NCI-H774 (cell line): ENCODE data around the gene TMEM200A.

Experiments
- DNase-seq: peaks from one replicate; lab custom pipeline; 2025; lab: John Stamatoyannopoulos, UW

The TMEM200A gene

GRCh38 chr6:130377915-130378314 is 12.1 kb downstream of the TMEM200A start:
- DNase-seq, result no peak

DNA sequence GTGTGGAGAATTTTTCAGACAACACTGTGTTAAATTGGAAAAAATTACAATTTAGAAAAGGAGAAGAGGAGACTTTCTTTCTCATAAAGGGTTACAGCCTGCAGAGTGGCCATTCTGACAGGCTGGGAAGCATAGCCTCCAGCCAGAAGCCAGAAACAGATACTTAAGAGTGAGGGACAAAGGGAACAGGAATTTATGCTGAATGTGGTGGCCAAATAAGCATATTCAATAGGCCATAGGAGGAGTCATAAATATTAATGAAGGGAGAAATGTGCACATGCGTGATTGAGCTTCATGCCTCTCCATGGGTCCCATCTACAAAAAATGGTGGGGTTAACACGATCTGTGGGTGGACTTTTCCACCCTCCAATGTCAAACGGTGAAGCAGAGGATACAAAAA is 13.4 kb downstream of the TMEM200A start:
- no peak for DNase-seq

DNA sequence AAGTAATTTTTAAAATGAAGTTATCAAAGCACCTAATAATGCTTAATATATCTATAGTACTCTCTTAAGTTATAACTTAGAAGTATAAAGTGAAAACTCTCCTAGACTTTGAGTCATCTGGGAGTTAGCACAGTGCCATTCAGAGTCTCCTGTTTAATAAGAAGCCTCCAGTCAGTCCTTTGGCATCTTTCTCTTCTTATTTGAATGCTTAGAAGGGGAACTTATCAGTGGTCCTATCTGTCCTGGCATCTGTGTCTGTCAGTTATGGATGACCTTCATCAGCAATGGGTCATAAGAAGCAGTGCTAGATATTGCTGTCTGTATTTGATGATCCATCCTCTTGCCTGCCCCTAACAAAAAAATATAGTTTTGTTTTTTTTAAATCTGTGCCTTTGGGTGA is 15.2 kb downstream of the TMEM200A start:
- DNase-seq, result no peak

GRCh38 chr6:130381459-130382380 is 15.9 kb downstream of the TMEM200A start:
- no peak for DNase-seq

- no peak for DNase-seq
Observed at GRCh38 chr6:130382872-130383490, 17.2 kb downstream of the TMEM200A start.

DNA sequence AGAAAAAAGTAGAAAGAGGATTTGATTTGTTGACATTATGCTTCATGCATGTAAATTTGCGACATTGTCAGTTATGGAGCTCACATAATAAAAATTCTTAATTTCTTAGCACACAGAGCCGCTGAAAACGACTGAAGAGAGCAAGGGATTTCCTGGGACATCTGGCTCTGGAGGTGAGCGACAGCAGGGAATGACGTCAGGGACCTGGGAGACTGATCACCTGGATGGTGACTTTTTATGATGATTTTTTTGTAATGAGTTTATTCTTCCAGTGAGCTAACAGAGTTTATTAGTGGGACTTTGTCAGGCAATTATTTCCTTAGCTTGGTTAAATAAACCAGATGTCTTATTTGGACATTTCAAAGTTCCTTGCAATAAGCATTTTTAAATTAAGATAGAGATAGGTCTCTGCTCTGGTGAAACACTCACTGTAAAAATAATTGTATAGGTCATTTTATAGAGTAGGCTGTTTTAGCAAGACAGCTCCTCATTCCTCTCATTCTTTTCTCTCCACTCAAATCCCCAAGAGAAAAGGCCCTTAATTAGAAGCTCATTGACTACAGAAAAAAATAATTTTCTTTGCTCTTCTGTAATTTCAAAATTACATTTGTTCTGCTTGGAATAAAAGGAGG is 19.4 kb downstream of the TMEM200A start:
- DNase-seq, result peak; percentile 67

DNA sequence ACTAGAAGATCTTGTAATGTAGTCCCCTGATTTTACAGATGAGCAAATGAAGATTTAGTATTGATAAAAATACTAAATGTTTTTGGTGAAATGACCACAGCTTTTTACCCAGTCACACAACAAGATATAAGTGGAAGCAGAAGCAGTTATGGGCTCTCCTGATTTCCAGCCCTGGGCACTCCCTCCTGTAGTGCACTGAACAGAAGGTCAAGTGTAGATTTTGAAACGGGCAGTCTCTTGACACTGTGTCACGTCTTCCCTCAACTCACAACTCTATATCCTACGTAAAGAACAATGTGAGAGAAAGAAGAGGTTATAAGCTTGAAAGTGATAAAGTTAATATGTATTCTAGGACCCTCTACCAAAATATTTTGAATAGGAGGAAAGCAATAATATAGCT is 23.3 kb downstream of the TMEM200A start:
- DNase-seq, result no peak

- no peak for DNase-seq
Observed at GRCh38 chr6:130390890-130391289, 25.1 kb downstream of the TMEM200A start.

DNA sequence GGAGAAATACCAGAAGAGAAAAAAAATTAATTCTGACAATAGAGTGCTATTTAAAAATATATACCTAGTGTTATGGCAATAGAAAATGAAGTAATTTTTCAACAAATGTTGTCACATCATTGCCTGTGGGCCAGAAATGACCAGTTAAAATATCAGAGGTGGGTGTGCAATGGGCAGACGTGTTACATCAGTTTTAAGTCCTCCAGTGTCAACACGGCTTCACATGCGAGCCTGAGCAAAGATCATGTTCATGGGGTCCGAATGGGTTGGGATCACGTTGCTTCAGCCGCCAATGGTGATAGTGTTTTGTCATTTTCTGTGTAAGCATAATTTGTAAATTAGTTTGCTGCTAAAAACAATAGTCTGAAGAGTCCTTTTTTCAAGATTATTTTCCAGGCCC is 27.5 kb downstream of the TMEM200A start:
- DNase-seq, result no peak

DNA sequence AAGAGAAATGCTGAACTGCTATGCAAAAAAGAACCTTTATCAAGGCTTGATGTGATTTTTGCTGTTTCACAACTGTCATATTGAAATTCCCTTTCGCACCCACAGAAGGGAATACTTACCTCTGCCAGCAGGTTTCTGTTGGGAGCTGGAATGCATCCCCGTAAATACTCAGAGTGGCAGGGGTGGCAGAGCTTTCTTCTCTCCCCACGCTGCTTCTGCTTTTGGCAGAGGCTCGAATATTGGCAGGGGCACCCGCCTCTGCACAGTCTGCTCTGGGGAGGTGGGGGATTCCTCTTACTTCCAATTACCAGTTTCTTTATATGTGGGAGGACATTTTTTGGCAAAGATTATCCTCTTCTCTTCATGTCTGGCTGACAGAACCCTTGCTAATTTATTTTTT is 28.4 kb downstream of the TMEM200A start:
- DNase-seq, result no peak

DNA sequence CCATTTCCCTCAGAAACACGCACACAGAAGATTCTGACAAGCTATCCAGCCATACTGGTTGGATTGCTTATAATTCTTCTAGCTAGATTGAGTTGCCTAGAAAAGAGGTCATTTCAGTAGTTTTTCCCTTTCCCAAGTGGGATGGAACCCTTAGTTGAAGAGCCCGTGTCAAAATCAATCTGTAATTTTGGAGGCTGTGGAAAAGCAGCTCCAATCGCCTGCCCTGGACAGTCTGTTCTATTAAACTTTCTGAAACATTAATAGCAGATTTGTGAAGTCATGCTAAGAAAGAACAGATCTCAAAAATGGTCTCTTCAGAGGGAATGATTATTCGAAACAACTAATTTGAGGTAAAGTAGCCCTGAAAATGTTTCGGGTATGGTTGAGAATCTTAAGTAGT is 29.3 kb downstream of the TMEM200A start:
- no peak for DNase-seq

DNA sequence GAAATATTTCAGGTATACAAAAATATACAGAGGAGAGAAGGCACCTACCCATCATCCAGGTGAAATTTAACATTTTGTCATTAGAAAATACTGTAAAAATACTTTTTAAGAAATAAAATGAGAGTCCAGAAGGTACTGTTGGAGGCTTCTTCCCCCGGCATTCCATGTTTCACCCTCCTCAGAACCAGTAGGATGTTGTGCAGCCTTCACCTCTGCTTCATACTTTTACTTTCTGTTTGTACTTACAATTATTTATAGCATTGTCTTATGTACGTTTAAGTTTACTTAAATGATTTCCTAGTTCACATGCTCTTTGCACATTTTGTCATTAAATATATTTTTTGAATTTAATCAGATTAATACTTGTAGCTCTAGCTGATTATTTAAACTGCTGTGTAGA is 30.9 kb downstream of the TMEM200A start:
- no peak for DNase-seq

- no peak for DNase-seq
Observed at GRCh38 chr6:130405549-130405948, 39.7 kb downstream of the TMEM200A start.

DNA sequence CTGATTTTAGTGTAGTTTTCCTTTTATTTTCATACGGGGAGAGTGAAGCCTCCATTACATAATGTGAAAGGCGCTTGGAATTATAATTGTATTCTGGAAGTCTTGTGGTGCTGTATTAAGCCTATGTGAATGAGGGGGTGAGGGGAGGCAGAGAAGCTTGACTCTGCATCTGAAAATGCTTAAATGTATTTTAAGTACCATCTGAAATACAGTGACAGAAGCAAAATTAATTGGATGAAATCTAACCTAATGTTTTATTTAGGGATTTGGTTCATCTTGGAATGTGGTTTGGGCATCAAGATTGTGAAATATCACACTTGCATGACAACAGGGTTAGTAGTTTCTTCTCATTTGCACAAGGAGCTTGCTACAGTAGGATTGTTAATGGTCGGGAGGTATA is 41.2 kb downstream of the TMEM200A start:
- no peak for DNase-seq

DNA sequence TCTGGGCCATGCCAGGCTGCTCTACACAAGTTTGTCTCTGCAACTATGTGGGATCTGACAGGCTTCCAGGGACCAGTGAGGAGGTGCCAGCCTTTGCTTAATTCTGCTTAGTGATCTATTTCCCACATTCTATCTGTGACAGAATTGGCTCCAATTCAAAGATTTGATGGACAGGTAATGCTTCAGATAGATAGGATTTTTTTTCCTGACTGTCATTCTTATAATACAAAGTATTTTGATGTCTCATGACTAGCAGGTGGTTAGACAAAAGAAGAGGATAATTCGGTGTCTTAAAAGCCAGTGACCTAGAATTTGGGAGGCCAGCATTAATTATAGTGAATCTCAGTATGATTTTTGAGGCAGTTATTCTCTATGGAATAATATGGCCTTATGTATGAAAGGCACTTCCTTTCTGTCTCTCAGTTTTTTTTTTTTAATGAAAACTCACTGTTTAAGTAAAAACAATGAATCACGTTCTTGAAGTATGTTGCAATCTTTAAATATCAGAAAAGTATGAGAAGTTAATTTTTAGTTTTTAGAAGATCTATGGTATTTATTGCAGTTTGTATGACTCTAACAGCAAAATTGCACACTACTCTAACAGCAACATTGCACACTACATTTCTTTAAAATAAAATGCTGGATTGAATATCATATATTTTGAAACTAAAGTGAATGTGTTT is 43.7 kb downstream of the TMEM200A start:
- DNase-seq, result no peak

DNA sequence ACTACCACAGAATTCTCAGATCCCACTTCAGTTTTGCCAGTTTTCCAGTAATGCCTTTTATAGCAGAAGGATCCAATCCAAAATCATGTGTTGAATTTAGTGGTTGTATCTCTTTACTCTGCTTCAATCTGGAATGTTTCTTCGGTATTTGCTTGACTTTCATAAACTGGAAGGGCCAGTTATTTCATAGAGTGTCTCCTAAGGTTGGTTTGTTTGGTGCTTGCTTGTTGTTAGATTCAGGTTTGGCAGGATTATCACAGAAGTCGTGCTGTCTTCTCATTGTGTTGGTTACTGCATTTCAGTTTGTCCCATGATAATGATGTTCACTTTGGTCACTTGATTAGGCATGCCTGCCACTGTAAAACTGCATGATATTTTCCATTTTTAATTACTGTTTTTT is 45.7 kb downstream of the TMEM200A start:
- no peak for DNase-seq

DNA sequence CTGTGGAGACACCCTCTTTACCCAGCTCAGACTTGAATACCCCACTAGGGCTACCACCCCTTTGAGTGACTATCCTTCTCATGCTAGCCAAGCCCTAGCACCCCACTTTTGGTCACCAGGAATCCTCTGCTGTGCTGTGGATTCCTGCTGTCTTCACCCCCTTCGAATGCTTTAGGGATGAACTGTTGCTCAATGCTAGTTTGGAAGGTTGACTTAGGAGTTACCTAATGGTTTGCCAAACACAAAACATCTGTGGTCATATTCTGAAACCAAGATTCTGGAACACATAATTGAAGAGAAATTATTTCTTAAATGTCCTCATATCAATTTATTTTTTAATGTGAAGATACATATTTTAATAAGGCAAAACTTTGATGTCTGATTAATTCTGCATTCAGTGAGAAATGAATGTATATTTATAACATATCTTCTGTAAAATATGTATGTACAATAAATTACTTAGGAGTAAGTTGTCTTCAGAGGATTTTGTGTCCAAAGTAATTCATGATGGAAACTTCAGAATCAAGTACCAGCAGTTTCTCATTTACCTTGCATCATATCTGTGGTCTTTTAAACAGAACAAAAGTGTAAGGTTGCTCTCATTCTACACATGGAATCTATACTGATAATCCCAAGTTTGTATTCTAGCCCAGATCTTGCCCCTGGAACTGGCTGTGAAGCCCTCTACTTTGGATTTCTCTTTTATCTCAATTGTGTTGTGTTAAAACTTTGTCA is 46.9 kb downstream of the TMEM200A start:
- no peak for DNase-seq

GRCh38 chr6:130417951-130418350 is 52.1 kb downstream of the TMEM200A start:
- no peak for DNase-seq

DNA sequence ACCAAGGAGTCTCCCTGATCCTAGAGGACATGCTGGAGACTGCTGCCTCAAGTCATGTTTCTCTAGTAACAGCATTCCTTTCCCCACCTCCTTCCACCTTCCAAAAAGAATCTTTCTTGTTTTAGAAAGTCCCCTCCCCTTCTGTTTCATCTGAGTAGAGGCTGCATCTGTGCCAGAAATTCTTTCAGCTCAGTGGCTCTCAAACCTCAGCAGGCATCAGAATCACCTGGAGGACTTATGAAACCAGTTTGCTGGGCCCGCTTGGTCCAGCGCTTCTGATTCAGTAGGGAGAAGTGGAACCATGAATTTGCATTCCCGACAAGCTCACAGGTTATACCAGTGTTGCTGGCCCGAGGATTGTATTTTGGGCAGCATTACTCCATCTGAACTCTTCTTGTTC is 55.1 kb downstream of the TMEM200A start:
- DNase-seq, result no peak

DNA sequence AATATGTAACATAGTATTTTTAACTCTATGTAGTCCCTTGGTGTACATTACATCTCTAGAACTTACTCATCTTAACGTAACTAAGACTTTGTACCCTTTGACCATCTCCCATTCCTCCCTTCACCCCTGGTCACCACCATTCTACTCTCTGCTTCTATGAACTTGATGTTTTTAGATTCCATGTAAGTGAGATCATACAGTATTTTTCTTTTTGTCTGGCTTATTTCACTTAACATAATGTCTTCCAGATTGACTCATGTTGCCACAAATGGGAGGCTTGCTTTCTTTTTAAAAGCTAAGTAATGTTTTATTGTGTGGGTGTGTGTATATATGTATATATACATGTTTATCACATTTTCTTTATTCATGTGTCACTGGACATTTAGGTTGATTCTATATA is 55.8 kb downstream of the TMEM200A start:
- DNase-seq, result no peak

DNA sequence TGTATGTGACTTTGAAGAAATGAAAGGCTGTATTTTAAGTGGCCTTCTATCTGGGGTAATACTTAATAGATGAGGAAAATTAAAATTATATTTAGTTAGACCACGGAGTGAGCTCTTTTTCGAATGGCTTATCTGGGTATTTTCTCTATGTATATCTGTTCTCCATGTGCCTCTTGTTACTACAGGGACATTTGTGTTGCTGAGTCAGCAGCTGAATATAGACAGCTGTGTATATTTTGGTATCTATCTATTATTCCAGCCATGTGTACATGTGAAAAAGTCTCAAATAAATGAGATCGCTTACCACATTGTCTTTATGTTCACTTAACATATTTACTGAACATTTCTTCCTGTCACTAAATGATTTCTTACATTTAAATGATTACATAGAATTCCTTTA is 57.2 kb downstream of the TMEM200A start:
- peak; percentile 20 for DNase-seq

- no peak for DNase-seq
Observed at GRCh38 chr6:130424710-130425109, 58.9 kb downstream of the TMEM200A start.
